ENCODE data around the gene LFNG. TPM values are rescaled to one million over a fixed set of nuclear protein-coding genes. Genes with fewer than 3 reads are reported as not detected.

LFNG gene
- total and polyA plus RNA-seq, 2 of the 13 experiments (the other 11 are each of a cell fraction or from before 2014, with no cell fraction given), result 0.44 to 1.5 TPM

- TF ChIP-seq ZNF644 (CRISPR knock-in tag; IDR thresholded peaks at IDR 0.05; ENCODE audit: low read depth), result no peak
- no peak; the same call in 1 of the 2 replicates for TF ChIP-seq KMT2A (CRISPR knock-in tag; IDR thresholded peaks at IDR 0.05)
- TF ChIP-seq NR1H2 (CRISPR knock-in tag; IDR thresholded peaks at IDR 0.05; ENCODE audit: borderline replicate concordance, low read depth), result no peak
- TF ChIP-seq CAMTA2 (CRISPR knock-in tag; IDR thresholded peaks at IDR 0.05; ENCODE audit: borderline replicate concordance), result no peak
- TF ChIP-seq ZNF3 (CRISPR knock-in tag; IDR thresholded peaks at IDR 0.05), result peak; percentile 87
- no peak for TF ChIP-seq ZNF577 (CRISPR knock-in tag; IDR thresholded peaks at IDR 0.05; ENCODE audit: borderline replicate concordance, low read depth)
- TF ChIP-seq, protein P1, sequence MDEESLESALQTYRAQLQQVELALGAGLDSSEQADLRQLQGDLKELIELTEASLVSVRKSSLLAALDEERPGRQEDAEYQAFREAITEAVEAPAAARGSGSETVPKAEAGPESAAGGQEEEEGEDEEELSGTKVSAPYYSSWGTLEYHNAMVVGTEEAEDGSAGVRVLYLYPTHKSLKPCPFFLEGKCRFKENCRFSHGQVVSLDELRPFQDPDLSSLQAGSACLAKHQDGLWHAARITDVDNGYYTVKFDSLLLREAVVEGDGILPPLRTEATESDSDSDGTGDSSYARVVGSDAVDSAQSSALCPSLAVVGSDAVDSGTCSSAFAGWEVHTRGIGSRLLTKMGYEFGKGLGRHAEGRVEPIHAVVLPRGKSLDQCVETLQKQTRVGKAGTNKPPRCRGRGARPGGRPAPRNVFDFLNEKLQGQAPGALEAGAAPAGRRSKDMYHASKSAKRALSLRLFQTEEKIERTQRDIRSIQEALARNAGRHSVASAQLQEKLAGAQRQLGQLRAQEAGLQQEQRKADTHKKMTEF (CRISPR knock-in tag; IDR thresholded peaks at IDR 0.05), result 0 out of 2 replicates have a peak, but pooled peaks have one; percentile 37
- TF ChIP-seq SMAD1 (CRISPR knock-in tag; IDR thresholded peaks at IDR 0.05; ENCODE audit: borderline replicate concordance, low read depth), result no peak
- TF ChIP-seq GABPB1 (CRISPR knock-in tag; IDR thresholded peaks at IDR 0.05), result peak; percentile 76; the same call in 1 of the 2 replicates
- no peak for TF ChIP-seq KDM4B (CRISPR knock-in tag; IDR thresholded peaks at IDR 0.05)
- TF ChIP-seq DZIP1 (CRISPR knock-in tag; IDR thresholded peaks at IDR 0.05), result no peak
- no peak for TF ChIP-seq HNRNPK (IDR thresholded peaks at IDR 0.05; ENCODE audit: low read depth, low read length, poor library complexity, severe bottlenecking)
- no peak for TF ChIP-seq PHB2 (IDR thresholded peaks at IDR 0.05; ENCODE audit: partially characterized antibody)
- TF ChIP-seq TBP (CRISPR knock-in tag; IDR thresholded peaks at IDR 0.05), result no peak
- no peak for TF ChIP-seq MAFF (IDR thresholded peaks at IDR 0.05; ENCODE audit: low read depth, low read length)
- TF ChIP-seq MAF1 (CRISPR knock-in tag; IDR thresholded peaks at IDR 0.05; ENCODE audit: borderline replicate concordance), result no peak
- no peak for TF ChIP-seq ZNF839 (CRISPR knock-in tag; IDR thresholded peaks at IDR 0.05; ENCODE audit: borderline replicate concordance)
- no peak for TF ChIP-seq RARA (CRISPR knock-in tag; IDR thresholded peaks at IDR 0.05)
- no peak for TF ChIP-seq ELF1 (CRISPR knock-in tag; IDR thresholded peaks at IDR 0.05)
- no peak for TF ChIP-seq NFKB2 (CRISPR knock-in tag; IDR thresholded peaks at IDR 0.05; ENCODE audit: borderline replicate concordance)
These were observed 39.2 kb downstream of the LFNG start, which contains the start of gene IQCE (continued) for GRCh38 chr7:2558629-2559282.

All from HepG2 (cell line).